Neural cell (in vitro differentiated cells): ENCODE measurements around the gene SDCCAG8. TPM values are rescaled to one million over a fixed set of nuclear protein-coding genes. Genes with fewer than 3 reads are reported as not detected.

Experiments
- H2AFZ ChIP-seq: fragments of 200-600, 300-800 bp; sonication (generic), shearing (Covaris generic); 2 replicates; pipeline ENCODE4 v1.6.0; 2014; ENCODE audit warnings: low read depth, mild to moderate bottlenecking, antibody characterized with exemption, low read length, moderate library complexity
- H3F3A ChIP-seq: fragments of 200-600 bp; shearing (Covaris generic); 2 replicates; pipeline ENCODE4 v1.6.1; 2016; ENCODE audit warnings: mild to moderate bottlenecking, moderate library complexity, mixed read lengths, antibody characterized with exemption, low read length; ENCODE audit not compliant: insufficient read depth, poor library complexity, severe bottlenecking
- H3K27ac ChIP-seq: fragments of 200-600, 300-800 bp; sonication (generic), shearing (Covaris generic); 2 replicates; pipeline ENCODE4 v1.5.1; 2014; ENCODE audit warnings: mild to moderate bottlenecking, low read length, moderate library complexity
- H3K27me3 ChIP-seq: fragments of 300-800, 200-600 bp; sonication (generic), shearing (Covaris generic); 2 replicates; pipeline ENCODE4 v1.6.0; 2014; ENCODE audit warnings: mild to moderate bottlenecking, low read depth, low read length, moderate library complexity; ENCODE audit not compliant: insufficient read depth
- H3K36me3 ChIP-seq: fragments of 300-800, 200-600 bp; sonication (generic), shearing (Covaris generic); 2 replicates; pipeline ENCODE4 v1.5.1; 2014; ENCODE audit warnings: mild to moderate bottlenecking, antibody characterized with exemption, low read length, moderate library complexity; ENCODE audit not compliant: insufficient read depth
- H3K4me2 ChIP-seq: fragments of 300-800, 200-600 bp; sonication (generic), shearing (Covaris generic); 2 replicates; pipeline ENCODE4 v1.6.0; 2014; ENCODE audit warnings: mild to moderate bottlenecking, low read length
- H3K4me3 ChIP-seq: fragments of 300-800, 200-600 bp; sonication (generic), shearing (Covaris generic); 2 replicates; pipeline ENCODE4 v1.5.1; 2014; ENCODE audit warnings: mild to moderate bottlenecking, low read length, moderate library complexity
- H3K79me2 ChIP-seq: fragments of 200-600 bp; shearing (Covaris generic); replicated peaks from 2 replicates; pipeline ENCODE4 v1.6.0; 2014; ENCODE audit warnings: mild to moderate bottlenecking, low read length, moderate library complexity; ENCODE audit not compliant: insufficient read depth
- H3K9ac ChIP-seq: fragments of 300-800, 200-600 bp; sonication (generic), shearing (Covaris generic); 2 replicates; pipeline ENCODE4 v1.6.1; 2016; ENCODE audit warnings: mild to moderate bottlenecking, low read length, mixed read lengths
- H3K9me2 ChIP-seq: fragments of 200-600 bp; shearing (Covaris generic); 2 replicates; pipeline ENCODE4 v1.6.1; 2016; ENCODE audit warnings: mild to moderate bottlenecking, low read length, mixed read lengths; ENCODE audit not compliant: insufficient read depth
- H3K9me3 ChIP-seq: fragments of 200-600, 300-800 bp; sonication (generic), shearing (Covaris generic); 2 replicates; pipeline ENCODE4 v1.6.1; 2016; ENCODE audit warnings: mild to moderate bottlenecking, mixed run types, low read length, moderate library complexity, mixed read lengths
- H4K20me1 ChIP-seq: fragments of 200-600 bp; shearing (Covaris generic); 2 replicates; pipeline ENCODE4 v1.6.1; 2016; ENCODE audit warnings: mild to moderate bottlenecking, mixed run types; ENCODE audit not compliant: insufficient read depth
- EP300 ChIP-seq: fragments of 450-650 bp; conservative IDR thresholded peaks from 2 replicates; pipeline ENCODE4 v1.6.1; 2014; ENCODE audit warnings: antibody characterized with exemption, mild to moderate bottlenecking, moderate library complexity; ENCODE audit not compliant: poor library complexity, severe bottlenecking
- EZH2 ChIP-seq: fragments of 200-600, 300-800 bp; shearing (Covaris generic), sonication (generic); IDR thresholded peaks from 2 replicates; pipeline ENCODE4 v1.6.1; 2014; ENCODE audit warnings: antibody characterized with exemption, low read length, borderline replicate concordance, mild to moderate bottlenecking; ENCODE audit not compliant: insufficient read depth, poor library complexity, severe bottlenecking
- MXI1 ChIP-seq: fragments of 450-650 bp; conservative IDR thresholded peaks from 2 replicates; pipeline ENCODE4 v1.6.1; 2014; ENCODE audit warnings: antibody characterized with exemption, mild to moderate bottlenecking; ENCODE audit not compliant: poor library complexity, severe bottlenecking
- POLR2AphosphoS5 ChIP-seq: IDR thresholded peaks from 2 replicates; pipeline ENCODE4 v1.6.1; 2012
- RAD21 ChIP-seq: fragments of 450-650 bp; conservative IDR thresholded peaks from 2 replicates; pipeline ENCODE4 v1.6.1; 2014; ENCODE audit warnings: antibody characterized with exemption, mild to moderate bottlenecking, moderate library complexity
- SMC3 ChIP-seq: fragments of 450-650 bp; conservative IDR thresholded peaks from 2 replicates; pipeline ENCODE4 v1.6.1; 2014; ENCODE audit warnings: antibody characterized with exemption, mild to moderate bottlenecking, moderate library complexity; ENCODE audit not compliant: poor library complexity
- TAF1 ChIP-seq: IDR thresholded peaks from 2 replicates; pipeline ENCODE4 v1.6.1; 2012; ENCODE audit warnings: low read depth
- polyA plus RNA-seq: library from polyadenylated mRNA; depleted of rRNA; stranded (reverse); fragments of >200 nt; gene quantifications from 2 replicates; pipeline ENCODE4 v1.2.3, GENCODE V29; 2014
- TF ChIP-seq, protein P1 (sequence below): fragments of 450-650 bp; IDR thresholded peaks from 2 replicates; pipeline ENCODE4 v1.5.1; 2014; ENCODE audit warnings: antibody characterized with exemption, mild to moderate bottlenecking, moderate library complexity; ENCODE audit not compliant: poor library complexity, severe bottlenecking
- TF ChIP-seq, protein P2 (sequence below): IDR thresholded peaks from 2 replicates; pipeline ENCODE4 v1.6.1; 2012; ENCODE audit warnings: borderline replicate concordance

The SDCCAG8 gene
- polyA plus RNA-seq, 1 donor from 2014 or later = 32.2 TPM

DNA sequence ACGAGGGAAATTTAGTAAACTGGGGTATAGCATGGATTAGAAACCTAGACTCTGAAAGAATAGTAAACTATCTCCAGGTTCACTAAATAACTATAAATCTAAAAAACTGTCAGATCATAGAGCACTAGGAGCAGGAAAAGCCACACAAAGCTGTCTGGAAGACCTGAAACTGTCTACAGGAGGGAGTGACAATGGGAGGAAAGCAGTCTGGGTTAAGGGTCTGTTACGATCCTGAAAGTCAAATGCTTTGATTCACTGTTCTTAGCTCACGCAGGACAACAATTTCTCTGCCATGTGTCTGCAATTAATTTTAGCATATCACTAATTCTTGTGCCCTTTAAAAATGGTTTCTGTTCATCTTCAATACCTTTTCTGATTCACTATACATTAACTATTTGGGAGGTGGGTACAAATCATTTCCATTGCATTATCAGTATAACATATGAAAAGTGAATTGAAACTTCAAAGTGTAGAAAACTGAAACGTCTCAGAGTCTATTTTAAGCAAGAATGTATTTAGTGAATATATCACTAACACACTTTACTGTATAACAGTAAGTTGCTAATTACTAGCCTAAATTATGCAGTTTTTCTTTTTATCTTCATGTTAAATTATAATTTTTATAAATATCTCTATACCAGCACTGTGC, 19.1 kb upstream of the SDCCAG8 start:
- H3K9ac ChIP-seq = no peak overlapping the region
- H4K20me1 ChIP-seq = peaks cover 4% of the 10 kb centered on the region

GRCh38 chr1:243244432-243244841, 11.4 kb upstream of the SDCCAG8 start:
- H3K79me2 ChIP-seq = peaks cover 97% of the 10 kb centered on the region
- TF ChIP-seq EZH2 (no peak), MXI1 (no peak), SMC3 (no peak), RAD21 (no peak)
- H3K36me3 ChIP-seq = no peaks in the 10 kb centered on the region
- H3K9ac ChIP-seq = no peak overlapping the region
- no peak overlapping the region for H2AFZ ChIP-seq
- no peaks in the 10 kb centered on the region for H3K9me3 ChIP-seq
- no peak overlapping the region for H3K4me3 ChIP-seq
- no peaks in the 10 kb centered on the region for H3K9me2 ChIP-seq
- H4K20me1 ChIP-seq = peaks cover 11% of the 10 kb centered on the region
- H3F3A ChIP-seq = no peaks in the 10 kb centered on the region
- no peaks in the 10 kb centered on the region for H3K27me3 ChIP-seq
- H3K4me2 ChIP-seq = no peak overlapping the region
- no peak overlapping the region for H3K27ac ChIP-seq

More for the DNA sequence above, 19.1 kb upstream of the SDCCAG8 start:
- Histone ChIP-seq H3K4me3 (no peak overlapping the region), H3K27ac (no peak overlapping the region), H3K36me3 (peaks cover 6% of the 10 kb centered on the region), H3K9me3 (no peaks in the 10 kb centered on the region), H3F3A (no peaks in the 10 kb centered on the region), H3K4me2 (no peak overlapping the region), H2AFZ (no peak overlapping the region), H3K27me3 (no peaks in the 10 kb centered on the region), H3K79me2 (peaks cover 98% of the 10 kb centered on the region), H3K9me2 (no peaks in the 10 kb centered on the region)
- TF ChIP-seq RAD21 (no peak), EP300 (no peak), POLR2AphosphoS5 (no peak), EZH2 (no peak), MXI1 (no peak), TAF1 (no peak), SMC3 (no peak)
- TF ChIP-seq, protein P1, sequence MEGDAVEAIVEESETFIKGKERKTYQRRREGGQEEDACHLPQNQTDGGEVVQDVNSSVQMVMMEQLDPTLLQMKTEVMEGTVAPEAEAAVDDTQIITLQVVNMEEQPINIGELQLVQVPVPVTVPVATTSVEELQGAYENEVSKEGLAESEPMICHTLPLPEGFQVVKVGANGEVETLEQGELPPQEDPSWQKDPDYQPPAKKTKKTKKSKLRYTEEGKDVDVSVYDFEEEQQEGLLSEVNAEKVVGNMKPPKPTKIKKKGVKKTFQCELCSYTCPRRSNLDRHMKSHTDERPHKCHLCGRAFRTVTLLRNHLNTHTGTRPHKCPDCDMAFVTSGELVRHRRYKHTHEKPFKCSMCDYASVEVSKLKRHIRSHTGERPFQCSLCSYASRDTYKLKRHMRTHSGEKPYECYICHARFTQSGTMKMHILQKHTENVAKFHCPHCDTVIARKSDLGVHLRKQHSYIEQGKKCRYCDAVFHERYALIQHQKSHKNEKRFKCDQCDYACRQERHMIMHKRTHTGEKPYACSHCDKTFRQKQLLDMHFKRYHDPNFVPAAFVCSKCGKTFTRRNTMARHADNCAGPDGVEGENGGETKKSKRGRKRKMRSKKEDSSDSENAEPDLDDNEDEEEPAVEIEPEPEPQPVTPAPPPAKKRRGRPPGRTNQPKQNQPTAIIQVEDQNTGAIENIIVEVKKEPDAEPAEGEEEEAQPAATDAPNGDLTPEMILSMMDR = no peak
- TF ChIP-seq, protein P2, sequence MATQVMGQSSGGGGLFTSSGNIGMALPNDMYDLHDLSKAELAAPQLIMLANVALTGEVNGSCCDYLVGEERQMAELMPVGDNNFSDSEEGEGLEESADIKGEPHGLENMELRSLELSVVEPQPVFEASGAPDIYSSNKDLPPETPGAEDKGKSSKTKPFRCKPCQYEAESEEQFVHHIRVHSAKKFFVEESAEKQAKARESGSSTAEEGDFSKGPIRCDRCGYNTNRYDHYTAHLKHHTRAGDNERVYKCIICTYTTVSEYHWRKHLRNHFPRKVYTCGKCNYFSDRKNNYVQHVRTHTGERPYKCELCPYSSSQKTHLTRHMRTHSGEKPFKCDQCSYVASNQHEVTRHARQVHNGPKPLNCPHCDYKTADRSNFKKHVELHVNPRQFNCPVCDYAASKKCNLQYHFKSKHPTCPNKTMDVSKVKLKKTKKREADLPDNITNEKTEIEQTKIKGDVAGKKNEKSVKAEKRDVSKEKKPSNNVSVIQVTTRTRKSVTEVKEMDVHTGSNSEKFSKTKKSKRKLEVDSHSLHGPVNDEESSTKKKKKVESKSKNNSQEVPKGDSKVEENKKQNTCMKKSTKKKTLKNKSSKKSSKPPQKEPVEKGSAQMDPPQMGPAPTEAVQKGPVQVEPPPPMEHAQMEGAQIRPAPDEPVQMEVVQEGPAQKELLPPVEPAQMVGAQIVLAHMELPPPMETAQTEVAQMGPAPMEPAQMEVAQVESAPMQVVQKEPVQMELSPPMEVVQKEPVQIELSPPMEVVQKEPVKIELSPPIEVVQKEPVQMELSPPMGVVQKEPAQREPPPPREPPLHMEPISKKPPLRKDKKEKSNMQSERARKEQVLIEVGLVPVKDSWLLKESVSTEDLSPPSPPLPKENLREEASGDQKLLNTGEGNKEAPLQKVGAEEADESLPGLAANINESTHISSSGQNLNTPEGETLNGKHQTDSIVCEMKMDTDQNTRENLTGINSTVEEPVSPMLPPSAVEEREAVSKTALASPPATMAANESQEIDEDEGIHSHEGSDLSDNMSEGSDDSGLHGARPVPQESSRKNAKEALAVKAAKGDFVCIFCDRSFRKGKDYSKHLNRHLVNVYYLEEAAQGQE = no peak
